CD4-positive, CD25-positive, alpha-beta regulatory T cell (primary cell): ENCODE results near the gene ARHGAP6. TPM values are rescaled to one million over a fixed set of nuclear protein-coding genes. Genes with fewer than 3 reads are reported as not detected.

Source experiments
- ATAC-seq, 2 donors: fragments of 150-1000 bp; cut with Tn5 transposase; one replicate each; pipeline ENCODE4 v1.10.0; 2021; ENCODE audit warnings: low read depth in 2 of 2, moderate number of reproducible peaks in 2 of 2, moderate library complexity in 1 of 2
- DNase-seq, 3 donors: peaks; one replicate each; pipeline versions ENCODE4 v3.0.0 to v3.0.0-alpha.2; 2012 to 2022; ENCODE audit warnings: mixed read lengths in 1 of 3
- H3K27ac ChIP-seq: one replicate; pipeline ENCODE4 v1.7.0; 2013; ENCODE audit warnings: mild to moderate bottlenecking, low read length; ENCODE audit not compliant: insufficient read depth, poor library complexity, severe bottlenecking
- H3K27me3 ChIP-seq: one replicate; pipeline ENCODE4 v1.7.0; 2013; ENCODE audit warnings: low read length; ENCODE audit not compliant: control insufficient read depth, insufficient read depth
- H3K36me3 ChIP-seq: one replicate; pipeline ENCODE4 v1.7.0; 2013; ENCODE audit warnings: mild to moderate bottlenecking, low read length, moderate library complexity; ENCODE audit not compliant: control insufficient read depth, insufficient read depth
- H3K4me1 ChIP-seq: 2 replicates; pipeline ENCODE4 v1.7.0; 2013; ENCODE audit warnings: mild to moderate bottlenecking, low read length; ENCODE audit not compliant: insufficient read depth, control insufficient read depth, poor library complexity, severe bottlenecking
- H3K4me3 ChIP-seq: one replicate; pipeline ENCODE4 v1.7.0; 2013; ENCODE audit warnings: low read depth, mild to moderate bottlenecking, low read length, moderate library complexity
- H3K9me3 ChIP-seq, 2 experiments: 1 replicate in 1 of 2; 2 replicates in 1 of 2; pipeline ENCODE4 v1.7.0; 2013; ENCODE audit warnings: low read length in 2 of 2, mild to moderate bottlenecking in 1 of 2, moderate library complexity in 1 of 2; ENCODE audit not compliant: control insufficient read depth in 2 of 2
- H3K27ac Mint-ChIP-seq, 3 donors: one replicate each; pipeline ENCODE4 v1.8.0; 2020 to 2022; ENCODE audit warnings: mild to moderate bottlenecking in 3 of 3, mixed read lengths in 3 of 3, moderate library complexity in 2 of 3
- H3K27me3 Mint-ChIP-seq: one replicate; pipeline ENCODE4 v1.8.0; 2022; ENCODE audit warnings: mild to moderate bottlenecking, mixed read lengths
- H3K36me3 Mint-ChIP-seq: one replicate; pipeline ENCODE4 v1.8.0; 2020; ENCODE audit warnings: mixed read lengths
- H3K4me1 Mint-ChIP-seq, 4 donors: one replicate each; pipeline ENCODE4 v1.8.0; 2020 to 2022; ENCODE audit warnings: mixed read lengths in 4 of 4, mild to moderate bottlenecking in 1 of 4
- H3K4me3 Mint-ChIP-seq, 4 donors: one replicate each; pipeline ENCODE4 v1.8.0; 2020 to 2022; ENCODE audit warnings: mild to moderate bottlenecking in 4 of 4, mixed read lengths in 4 of 4, moderate library complexity in 3 of 4
- H3K9me3 Mint-ChIP-seq, 7 donors: one replicate each; pipeline ENCODE4 v1.8.0; 2020 to 2022; ENCODE audit warnings: mixed read lengths in 7 of 7, mild to moderate bottlenecking in 3 of 7, moderate library complexity in 2 of 7
- polyA plus RNA-seq, 4 donors: library from polyadenylated mRNA; unstranded; fragments of 300-500 nt; fragmentation: Illumina TruSeq; gene quantifications; one replicate each; pipeline ENCODE4 v1.2.3, GENCODE V29; 2021
- total RNA-seq: library from RNA; stranded (reverse); gene quantifications from one replicate; pipeline ENCODE4 v1.2.3, GENCODE V29; 2022

The ARHGAP6 gene
- total and polyA plus RNA-seq, 5 donors from 2014 or later, result 1.8 TPM; not detected in 4

GRCh38 chrX:11214346-11215190 lies 451.2 kb downstream of the ARHGAP6 start:
- H3K4me1 ChIP-seq, result no peaks in the 10 kb centered on the region
- H3K27me3 Mint-ChIP-seq, result no peaks in the 10 kb centered on the region
- ATAC-seq, result no peak

DNA sequence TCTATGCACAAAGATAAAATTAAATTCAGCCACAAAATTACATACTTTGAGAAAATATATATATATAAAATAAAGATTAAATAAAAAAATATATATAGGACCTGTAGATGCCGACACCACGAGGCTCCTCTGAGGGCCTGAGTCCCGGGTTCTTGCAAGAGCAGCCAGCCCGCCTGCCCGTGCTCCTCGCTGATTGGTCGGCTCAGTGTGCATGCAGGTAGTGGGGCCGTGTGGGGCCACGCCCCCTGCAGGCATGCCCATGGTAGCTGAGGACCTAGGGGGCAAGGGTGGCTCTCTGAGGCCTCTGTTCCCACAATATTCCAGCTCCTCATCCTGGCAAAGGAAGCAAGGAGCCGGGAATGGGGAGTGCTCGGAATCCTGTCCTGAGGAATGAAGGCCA lies 453.0 kb downstream of the ARHGAP6 start:
- H3K36me3 ChIP-seq, result no peaks in the 10 kb centered on the region
- no peak overlapping the region for H3K27ac Mint-ChIP-seq
- no peaks in the 10 kb centered on the region for H3K4me1 ChIP-seq
- no peaks in the 10 kb centered on the region for H3K27me3 ChIP-seq
- H3K9me3 Mint-ChIP-seq, result peaks cover 0 to 7% (median 0%) of the 10 kb centered on the region in 7 donors
- H3K27me3 Mint-ChIP-seq, result no peaks in the 10 kb centered on the region
- ATAC-seq, result no peak
- H3K4me3 Mint-ChIP-seq, result no peak overlapping the region
- no peak overlapping the region for H3K27ac ChIP-seq
- H3K4me3 ChIP-seq, result no peak overlapping the region
- no peaks in the 10 kb centered on the region for H3K9me3 ChIP-seq
- DNase-seq, result no peak
- no peaks in the 10 kb centered on the region for H3K36me3 Mint-ChIP-seq
- no peaks in the 10 kb centered on the region for H3K4me1 Mint-ChIP-seq

More at GRCh38 chrX:11214346-11215190, 451.2 kb downstream of the ARHGAP6 start:
- Mint-ChIP-seq H3K4me1 (no peaks in the 10 kb centered on the region), H3K27ac (no peak overlapping the region), H3K9me3 (peaks cover 0 to 12% (median 0%) of the 10 kb centered on the region in 7 donors), H3K4me3 (no peak overlapping the region), H3K36me3 (no peaks in the 10 kb centered on the region)
- H3K4me3 ChIP-seq, result no peak overlapping the region
- H3K36me3 ChIP-seq, result no peaks in the 10 kb centered on the region
- H3K27me3 ChIP-seq, result no peaks in the 10 kb centered on the region
- H3K9me3 ChIP-seq, result no peaks in the 10 kb centered on the region
- no peak for DNase-seq
- H3K27ac ChIP-seq, result no peak overlapping the region

- no peak overlapping the region for H3K4me3 Mint-ChIP-seq
- H3K4me1 ChIP-seq, result no peaks in the 10 kb centered on the region
Measured at GRCh38 chrX:11210415-11210801, 455.3 kb downstream of the ARHGAP6 start.

DNA sequence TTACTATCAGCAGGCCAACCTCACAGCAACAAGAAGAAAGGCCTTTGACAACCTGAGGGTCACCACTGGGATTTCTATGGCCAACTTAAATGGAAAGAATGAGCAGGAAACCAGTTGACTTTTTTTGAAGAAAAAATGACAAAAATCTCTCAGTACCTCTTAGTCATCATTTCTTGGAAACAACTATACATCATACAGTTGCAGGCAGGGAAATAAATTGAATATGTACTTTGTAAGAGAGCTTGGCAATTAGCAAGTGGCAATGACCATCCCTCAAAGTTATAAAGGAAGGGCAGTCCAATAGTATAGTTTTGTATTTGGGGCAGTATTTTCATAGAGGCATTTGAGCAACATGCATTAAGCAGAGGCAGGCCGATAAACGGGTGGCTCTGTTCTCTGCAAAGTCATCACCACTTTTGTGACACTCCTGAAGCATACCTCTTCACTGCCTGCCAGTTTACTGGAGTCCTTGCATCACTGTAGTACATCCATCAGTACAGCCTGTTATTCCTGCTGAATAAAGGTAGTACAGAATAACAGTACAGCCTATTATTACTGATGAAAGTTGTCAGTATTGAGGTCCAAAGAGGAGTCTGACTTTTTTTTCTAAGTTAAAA lies 455.8 kb downstream of the ARHGAP6 start:
- no peak for DNase-seq
- Mint-ChIP-seq H3K9me3 (peaks cover 0 to 2% (median 0%) of the 10 kb centered on the region in 7 donors), H3K27ac (no peak overlapping the region), H3K27me3 (no peaks in the 10 kb centered on the region), H3K4me3 (no peak overlapping the region), H3K36me3 (no peaks in the 10 kb centered on the region), H3K4me1 (no peaks in the 10 kb centered on the region)
- Histone ChIP-seq H3K9me3 (no peaks in the 10 kb centered on the region), H3K4me1 (no peaks in the 10 kb centered on the region), H3K36me3 (no peaks in the 10 kb centered on the region), H3K4me3 (no peak overlapping the region), H3K27ac (no peak overlapping the region), H3K27me3 (no peaks in the 10 kb centered on the region)
- ATAC-seq, result no peak

More at GRCh38 chrX:11210415-11210801, 455.3 kb downstream of the ARHGAP6 start:
- H3K27ac ChIP-seq, result no peak overlapping the region
- H3K27me3 ChIP-seq, result no peaks in the 10 kb centered on the region
- Mint-ChIP-seq H3K27me3 (no peaks in the 10 kb centered on the region), H3K4me1 (no peaks in the 10 kb centered on the region), H3K36me3 (no peaks in the 10 kb centered on the region), H3K9me3 (peaks cover 0 to 2% (median 0%) of the 10 kb centered on the region in 7 donors), H3K27ac (no peak overlapping the region)
- H3K9me3 ChIP-seq, result no peaks in the 10 kb centered on the region
- no peaks in the 10 kb centered on the region for H3K36me3 ChIP-seq
- no peak overlapping the region for H3K4me3 ChIP-seq
- no peak for DNase-seq
- no peak for ATAC-seq

DNA sequence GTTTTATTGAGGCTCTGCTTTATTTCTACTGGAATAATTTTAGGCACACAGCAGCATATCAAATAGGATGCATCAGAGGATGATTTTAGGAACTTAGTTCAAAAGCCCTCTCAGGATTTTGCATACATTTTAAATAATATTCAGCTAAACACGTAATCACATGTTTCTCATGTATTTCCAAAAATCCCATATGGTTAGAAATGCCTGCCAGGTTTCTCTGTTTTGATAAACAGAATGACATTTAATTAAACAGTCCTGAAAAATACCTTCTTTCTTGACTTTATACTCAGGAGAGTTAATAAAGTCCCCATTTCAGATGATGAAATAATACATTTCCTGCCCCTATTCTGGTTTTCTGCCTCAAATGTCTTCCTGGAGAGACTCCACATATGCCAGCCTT lies 459.0 kb downstream of the ARHGAP6 start:
- no peaks in the 10 kb centered on the region for H3K9me3 ChIP-seq
- no peaks in the 10 kb centered on the region for H3K36me3 ChIP-seq
- Mint-ChIP-seq H3K27me3 (no peaks in the 10 kb centered on the region), H3K36me3 (no peaks in the 10 kb centered on the region), H3K27ac (no peak overlapping the region), H3K4me1 (no peaks in the 10 kb centered on the region), H3K9me3 (peaks cover 0 to 4% (median 0%) of the 10 kb centered on the region in 7 donors), H3K4me3 (no peak overlapping the region)
- no peak for ATAC-seq
- no peaks in the 10 kb centered on the region for H3K27me3 ChIP-seq
- no peak overlapping the region for H3K27ac ChIP-seq
- no peak for DNase-seq
- H3K4me3 ChIP-seq, result no peak overlapping the region
- no peaks in the 10 kb centered on the region for H3K4me1 ChIP-seq

DNA sequence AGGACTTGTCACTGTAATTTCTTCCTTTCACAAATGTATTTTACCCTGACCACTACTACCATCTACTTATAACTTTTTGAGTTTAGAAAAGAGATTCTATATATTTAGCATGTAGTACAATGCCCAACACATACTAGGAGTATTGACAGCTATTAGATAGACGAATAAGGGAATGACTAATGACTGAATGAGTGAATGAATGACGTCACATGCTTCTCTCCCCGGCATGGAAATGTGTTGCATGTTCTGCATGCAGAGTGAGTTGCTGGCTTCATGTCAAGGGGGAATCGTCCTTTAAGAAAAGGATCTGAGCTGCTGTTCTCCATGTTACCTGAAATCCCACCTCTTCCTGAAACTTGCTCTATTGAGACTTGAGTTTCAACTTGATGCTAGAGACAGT lies 459.9 kb downstream of the ARHGAP6 start:
- Histone ChIP-seq H3K27ac (no peak overlapping the region), H3K36me3 (no peaks in the 10 kb centered on the region), H3K27me3 (no peaks in the 10 kb centered on the region), H3K4me1 (no peaks in the 10 kb centered on the region), H3K9me3 (no peaks in the 10 kb centered on the region), H3K4me3 (no peak overlapping the region)
- H3K27ac Mint-ChIP-seq, result no peak overlapping the region
- H3K27me3 Mint-ChIP-seq, result no peaks in the 10 kb centered on the region
- peaks cover 0 to 4% (median 0%) of the 10 kb centered on the region in 7 donors for H3K9me3 Mint-ChIP-seq
- no peaks in the 10 kb centered on the region for H3K36me3 Mint-ChIP-seq
- H3K4me1 Mint-ChIP-seq, result no peaks in the 10 kb centered on the region
- H3K4me3 Mint-ChIP-seq, result no peak overlapping the region
- ATAC-seq (no peak), DNase-seq (no peak)

DNA sequence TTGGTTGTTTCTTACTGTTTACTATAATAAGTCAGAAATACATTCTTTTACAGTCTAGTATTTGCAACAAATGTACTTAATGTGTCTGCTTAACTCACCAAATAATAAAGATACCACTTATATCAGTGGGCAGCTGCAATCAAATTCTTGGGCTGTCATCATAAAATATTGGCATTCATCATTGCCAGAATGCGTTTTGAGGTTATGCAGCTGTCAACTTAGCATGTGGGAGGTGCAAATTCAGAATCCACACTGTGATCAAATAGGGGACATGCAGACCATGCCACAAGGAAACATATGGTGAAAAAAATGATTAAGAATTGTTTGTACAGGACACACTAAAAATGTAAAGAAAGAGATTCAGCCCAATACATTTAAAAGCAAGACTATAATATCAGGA lies 468.0 kb downstream of the ARHGAP6 start:
- Histone ChIP-seq H3K27me3 (no peaks in the 10 kb centered on the region), H3K36me3 (no peaks in the 10 kb centered on the region), H3K9me3 (no peaks in the 10 kb centered on the region), H3K4me3 (no peak overlapping the region), H3K27ac (no peak overlapping the region), H3K4me1 (no peaks in the 10 kb centered on the region)
- no peak for DNase-seq
- no peaks in the 10 kb centered on the region for H3K27me3 Mint-ChIP-seq
- H3K27ac Mint-ChIP-seq, result no peak overlapping the region
- no peak overlapping the region for H3K4me3 Mint-ChIP-seq
- no peak for ATAC-seq
- H3K36me3 Mint-ChIP-seq, result no peaks in the 10 kb centered on the region
- H3K4me1 Mint-ChIP-seq, result no peaks in the 10 kb centered on the region
- no peaks in the 10 kb centered on the region for H3K9me3 Mint-ChIP-seq

- H3K36me3 Mint-ChIP-seq, result no peaks in the 10 kb centered on the region
- H3K4me1 Mint-ChIP-seq, result no peaks in the 10 kb centered on the region
- H3K27me3 Mint-ChIP-seq, result no peaks in the 10 kb centered on the region
- no peak overlapping the region for H3K27ac ChIP-seq
- DNase-seq (no peak), ATAC-seq (no peak)
- H3K27me3 ChIP-seq, result no peaks in the 10 kb centered on the region
- H3K4me1 ChIP-seq, result no peaks in the 10 kb centered on the region
- no peaks in the 10 kb centered on the region for H3K36me3 ChIP-seq
- no peak overlapping the region for H3K4me3 ChIP-seq
- no peak overlapping the region for H3K4me3 Mint-ChIP-seq
- H3K9me3 Mint-ChIP-seq, result no peaks in the 10 kb centered on the region
- no peak overlapping the region for H3K27ac Mint-ChIP-seq
- H3K9me3 ChIP-seq, result no peaks in the 10 kb centered on the region
Measured at GRCh38 chrX:11196476-11196875, 469.2 kb downstream of the ARHGAP6 start.
